Astrocyte (in vitro differentiated cells and primary cell): Measurements from ENCODE around the gene AP1B1. TPM values are rescaled to one million over a fixed set of nuclear protein-coding genes. Genes with fewer than 3 reads are reported as not detected.

Experiments used
- DNase-seq: peaks from one replicate; pipeline ENCODE4 v3.0.0-alpha.2; 2010; ENCODE audit warnings: low read depth
- FAIRE-seq: peaks from 2 replicates; lab custom pipeline; 2011; peaks lifted over from hg19 to GRCh38; lab: Jason Lieb, UNC
- H2AFZ ChIP-seq: 2 replicates; pipeline ENCODE4 v1.6.0; 2012; ENCODE audit warnings: low read depth, low read length, inconsistent platforms
- H3K27ac ChIP-seq: 2 replicates; pipeline ENCODE4 v1.5.1; 2011; ENCODE audit warnings: low read depth, low read length, inconsistent platforms
- H3K27me3 ChIP-seq: 2 replicates; pipeline ENCODE4 v1.6.0; 2011; ENCODE audit warnings: low read length, inconsistent platforms; ENCODE audit not compliant: insufficient read depth
- H3K36me3 ChIP-seq: 2 replicates; pipeline ENCODE4 v1.5.1; 2011; ENCODE audit warnings: low read length, inconsistent platforms; ENCODE audit not compliant: insufficient read depth
- H3K4me1 ChIP-seq: 2 replicates; pipeline ENCODE4 v1.5.1; 2011; ENCODE audit warnings: low read length, inconsistent platforms; ENCODE audit not compliant: insufficient read depth
- H3K4me2 ChIP-seq: 2 replicates; pipeline ENCODE4 v1.6.0; 2012; ENCODE audit warnings: low read length, inconsistent platforms
- H3K4me3 ChIP-seq: 2 replicates; pipeline ENCODE4 v1.5.1; 2011; ENCODE audit warnings: low read depth, mild to moderate bottlenecking, low read length, inconsistent platforms; ENCODE audit not compliant: insufficient read depth
- H3K79me2 ChIP-seq: 2 replicates; pipeline ENCODE4 v1.6.0; 2012; ENCODE audit warnings: mild to moderate bottlenecking, low read length, inconsistent platforms; ENCODE audit not compliant: insufficient read depth
- H3K9ac ChIP-seq: 2 replicates; pipeline ENCODE4 v1.6.0; 2012; ENCODE audit warnings: mild to moderate bottlenecking, low read length, inconsistent platforms
- H3K9me3 ChIP-seq: 2 replicates; pipeline ENCODE4 v1.5.1; 2012; ENCODE audit warnings: low read depth, mild to moderate bottlenecking, low read length, inconsistent platforms; ENCODE audit not compliant: insufficient read depth
- H4K20me1 ChIP-seq: 2 replicates; pipeline ENCODE4 v1.6.0; 2012; ENCODE audit warnings: low read length, inconsistent platforms; ENCODE audit not compliant: insufficient read depth
- H3K27ac Mint-ChIP-seq: one replicate; pipeline ENCODE4 v1.8.0; 2021; ENCODE audit warnings: mild to moderate bottlenecking, mixed read lengths; ENCODE audit not compliant: unreplicated experiment
- H3K27me3 Mint-ChIP-seq: one replicate; pipeline ENCODE4 v1.8.0; 2021; ENCODE audit warnings: low read depth, mixed read lengths; ENCODE audit not compliant: unreplicated experiment
- H3K36me3 Mint-ChIP-seq: one replicate; pipeline ENCODE4 v1.8.0; 2021; ENCODE audit warnings: low read depth, mixed read lengths; ENCODE audit not compliant: unreplicated experiment
- H3K4me1 Mint-ChIP-seq: one replicate; pipeline ENCODE4 v1.8.0; 2021; ENCODE audit warnings: low read depth, mixed read lengths; ENCODE audit not compliant: unreplicated experiment
- H3K4me3 Mint-ChIP-seq: one replicate; pipeline ENCODE4 v1.8.0; 2021; ENCODE audit warnings: mild to moderate bottlenecking, moderate library complexity, mixed read lengths; ENCODE audit not compliant: unreplicated experiment
- H3K9me3 Mint-ChIP-seq: one replicate; pipeline ENCODE4 v1.8.0; 2021; ENCODE audit warnings: mild to moderate bottlenecking, mixed read lengths; ENCODE audit not compliant: unreplicated experiment
- EZH2 ChIP-seq: IDR thresholded peaks from 2 replicates; pipeline ENCODE4 v1.6.1; 2012; ENCODE audit warnings: mild to moderate bottlenecking, low read length, inconsistent platforms; ENCODE audit not compliant: insufficient read depth
- total RNA-seq: library from RNA; stranded (reverse); gene quantifications from 2 replicates; pipeline ENCODE4 v1.2.1, GENCODE V29; 2021
- TF ChIP-seq, protein P1 (sequence below): IDR thresholded peaks from 2 replicates; pipeline ENCODE4 v1.5.1; 2011; ENCODE audit warnings: low read depth, mild to moderate bottlenecking, inconsistent platforms, low read length, moderate library complexity; ENCODE audit not compliant: insufficient read depth

AP1B1 gene
- total RNA-seq, 1 donor from 2014 or later = 69.5 TPM

DNA sequence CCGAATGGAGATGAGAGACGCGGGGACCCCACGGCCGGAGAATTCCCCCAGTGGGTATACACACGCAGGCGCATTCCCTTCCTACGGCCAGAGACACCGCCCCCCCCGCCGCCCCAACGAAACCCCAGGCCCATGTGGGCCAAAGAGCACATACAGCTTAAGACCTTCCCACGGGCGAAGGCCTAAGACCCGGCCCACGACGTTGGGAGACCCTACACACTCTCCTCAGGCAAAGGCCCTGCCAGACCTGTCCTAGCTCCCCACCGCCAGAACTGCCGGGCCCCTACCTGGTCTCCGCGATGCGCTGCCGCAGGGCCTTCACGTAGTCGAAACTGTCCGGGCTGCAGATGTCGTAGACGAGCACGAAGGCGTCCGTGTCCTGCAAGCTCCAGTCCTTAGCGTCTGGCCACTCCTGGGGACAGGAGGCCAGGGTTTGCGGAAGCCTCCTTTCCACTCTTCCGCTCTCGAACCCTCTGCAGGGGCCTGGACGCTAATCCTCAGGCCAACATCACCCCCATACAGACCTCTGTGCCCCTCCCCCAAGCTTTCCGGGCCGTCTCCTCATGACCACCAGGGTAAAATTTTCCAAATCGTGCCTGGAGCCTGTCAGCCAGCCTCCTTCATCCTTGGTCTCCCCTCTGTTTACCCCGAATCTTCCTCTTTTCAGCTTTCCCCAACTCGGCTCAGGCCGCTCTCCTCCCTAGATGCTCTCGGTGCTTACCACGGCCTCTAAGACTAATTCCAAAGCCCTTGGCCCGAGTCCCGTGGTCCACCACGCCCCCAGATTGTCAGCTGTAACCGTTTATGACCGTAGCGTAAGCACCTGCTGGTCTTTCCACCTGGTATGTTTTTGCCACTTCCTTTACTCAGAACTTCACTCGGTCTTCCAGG lies 74.5 kb downstream of the AP1B1 start:
- H3K9ac ChIP-seq = no peak overlapping the region
- H3K9me3 Mint-ChIP-seq = no peaks in the 10 kb centered on the region
- H3K36me3 Mint-ChIP-seq = peaks cover 13% of the 10 kb centered on the region
- TF ChIP-seq, protein P1, sequence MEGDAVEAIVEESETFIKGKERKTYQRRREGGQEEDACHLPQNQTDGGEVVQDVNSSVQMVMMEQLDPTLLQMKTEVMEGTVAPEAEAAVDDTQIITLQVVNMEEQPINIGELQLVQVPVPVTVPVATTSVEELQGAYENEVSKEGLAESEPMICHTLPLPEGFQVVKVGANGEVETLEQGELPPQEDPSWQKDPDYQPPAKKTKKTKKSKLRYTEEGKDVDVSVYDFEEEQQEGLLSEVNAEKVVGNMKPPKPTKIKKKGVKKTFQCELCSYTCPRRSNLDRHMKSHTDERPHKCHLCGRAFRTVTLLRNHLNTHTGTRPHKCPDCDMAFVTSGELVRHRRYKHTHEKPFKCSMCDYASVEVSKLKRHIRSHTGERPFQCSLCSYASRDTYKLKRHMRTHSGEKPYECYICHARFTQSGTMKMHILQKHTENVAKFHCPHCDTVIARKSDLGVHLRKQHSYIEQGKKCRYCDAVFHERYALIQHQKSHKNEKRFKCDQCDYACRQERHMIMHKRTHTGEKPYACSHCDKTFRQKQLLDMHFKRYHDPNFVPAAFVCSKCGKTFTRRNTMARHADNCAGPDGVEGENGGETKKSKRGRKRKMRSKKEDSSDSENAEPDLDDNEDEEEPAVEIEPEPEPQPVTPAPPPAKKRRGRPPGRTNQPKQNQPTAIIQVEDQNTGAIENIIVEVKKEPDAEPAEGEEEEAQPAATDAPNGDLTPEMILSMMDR = no peak
- TF ChIP-seq EZH2 = peak; percentile 40
- H3K27ac ChIP-seq = no peak overlapping the region
- H3K4me1 Mint-ChIP-seq = peaks cover 5% of the 10 kb centered on the region
- H3K4me2 ChIP-seq = peak overlapping the region; percentile 19
- no peak for DNase-seq
- H3K27me3 Mint-ChIP-seq = peaks cover 32% of the 10 kb centered on the region
- no peaks in the 10 kb centered on the region for H3K9me3 ChIP-seq
- no peaks in the 10 kb centered on the region for H3K36me3 ChIP-seq
- H3K79me2 ChIP-seq = peaks cover 17% of the 10 kb centered on the region
- H3K27ac Mint-ChIP-seq = peak overlapping the region; percentile 47
- no peak overlapping the region for H3K4me3 ChIP-seq
- H3K4me3 Mint-ChIP-seq = peak overlapping the region; percentile 67
- H2AFZ ChIP-seq = no peak overlapping the region
- peaks cover 36% of the 10 kb centered on the region for H4K20me1 ChIP-seq
- H3K4me1 ChIP-seq = peaks cover 35% of the 10 kb centered on the region
- H3K27me3 ChIP-seq = peaks cover 34% of the 10 kb centered on the region
- no peak for FAIRE-seq

- Mint-ChIP-seq H3K4me3 (no peak overlapping the region), H3K4me1 (peaks cover 8% of the 10 kb centered on the region), H3K36me3 (peaks cover 13% of the 10 kb centered on the region), H3K9me3 (no peaks in the 10 kb centered on the region), H3K27ac (no peak overlapping the region), H3K27me3 (peaks cover 32% of the 10 kb centered on the region)
- Histone ChIP-seq H3K4me2 (no peak overlapping the region), H3K4me1 (peaks cover 42% of the 10 kb centered on the region), H4K20me1 (peaks cover 36% of the 10 kb centered on the region), H3K27me3 (peaks cover 34% of the 10 kb centered on the region), H3K9ac (no peak overlapping the region), H3K27ac (no peak overlapping the region), H3K4me3 (no peak overlapping the region), H3K36me3 (no peaks in the 10 kb centered on the region), H2AFZ (no peak overlapping the region), H3K79me2 (peaks cover 24% of the 10 kb centered on the region), H3K9me3 (no peaks in the 10 kb centered on the region)
- no peak for FAIRE-seq
- TF ChIP-seq, protein P1 = peak; percentile 38
- TF ChIP-seq EZH2 = no peak
- no peak for DNase-seq
Observed at GRCh38 chr22:29313126-29313575, 75.2 kb downstream of the AP1B1 start.
